GM18519 (cell line): ENCODE measurements around the gene ASB4.
"Not testable (repeated sequence)": the region's sequence is repeated elsewhere in the genome, so short reads cannot be mapped to it uniquely, and the experiment has no call there.

ENCODE experiments used
- ATAC-seq: cut with Tn5 transposase; IDR thresholded peaks from one replicate; pipeline ENCODE4 v1.9.1; 2021; ENCODE audit warnings: mild to moderate bottlenecking, moderate library complexity; ENCODE audit not compliant: unreplicated experiment, low FRiP score

The ASB4 gene

GRCh38 chr7:95476904-95477594 lies 8.7 kb upstream of the ASB4 start:
- ATAC-seq = no peak

GRCh38 chr7:95478272-95479037 lies 7.3 kb upstream of the ASB4 start:
- ATAC-seq = no peak

GRCh38 chr7:95479992-95480624 lies 5.6 kb upstream of the ASB4 start:
- peak; percentile 72 for ATAC-seq

- no peak for ATAC-seq
These were observed 4.2 kb upstream of the ASB4 start for GRCh38 chr7:95481271-95482165.

- no peak for ATAC-seq
These were observed 3.3 kb upstream of the ASB4 start for GRCh38 chr7:95482424-95482823.

- no peak for ATAC-seq
These were observed 4.6 kb downstream of the ASB4 start for GRCh38 chr7:95490231-95490762.

GRCh38 chr7:95491201-95491600 lies 5.5 kb downstream of the ASB4 start:
- no peak for ATAC-seq

- no peak for ATAC-seq
These were observed 6.0 kb downstream of the ASB4 start for GRCh38 chr7:95491634-95492314.

GRCh38 chr7:95493247-95493646 lies 7.5 kb downstream of the ASB4 start:
- ATAC-seq = no peak

GRCh38 chr7:95493844-95494243 lies 8.1 kb downstream of the ASB4 start:
- no peak for ATAC-seq

- ATAC-seq = peak; percentile 91
These were observed 15.6 kb downstream of the ASB4 start for GRCh38 chr7:95501261-95501832.

- no peak for ATAC-seq
These were observed 16.7 kb downstream of the ASB4 start for GRCh38 chr7:95502403-95502802.

GRCh38 chr7:95503271-95504131 lies 17.8 kb downstream of the ASB4 start:
- no peak for ATAC-seq

- not testable (repeated sequence) for ATAC-seq
These were observed 18.4 kb downstream of the ASB4 start for GRCh38 chr7:95504132-95504588.

- no peak for ATAC-seq
These were observed 23.0 kb downstream of the ASB4 start for GRCh38 chr7:95508780-95509179.

- no peak for ATAC-seq
These were observed 23.5 kb downstream of the ASB4 start for GRCh38 chr7:95509199-95509598.

GRCh38 chr7:95511716-95512260 lies 26.0 kb downstream of the ASB4 start:
- ATAC-seq = peak; percentile 95

GRCh38 chr7:95517458-95517857 lies 31.7 kb downstream of the ASB4 start:
- ATAC-seq = no peak
